Measurements from ENCODE around the gene MINDY3. TPM values are rescaled to one million over a fixed set of nuclear protein-coding genes. Genes with fewer than 3 reads are reported as not detected.

MINDY3 gene
- total RNA-seq, 1 donor from 2014 or later = 22.2 TPM

DNA sequence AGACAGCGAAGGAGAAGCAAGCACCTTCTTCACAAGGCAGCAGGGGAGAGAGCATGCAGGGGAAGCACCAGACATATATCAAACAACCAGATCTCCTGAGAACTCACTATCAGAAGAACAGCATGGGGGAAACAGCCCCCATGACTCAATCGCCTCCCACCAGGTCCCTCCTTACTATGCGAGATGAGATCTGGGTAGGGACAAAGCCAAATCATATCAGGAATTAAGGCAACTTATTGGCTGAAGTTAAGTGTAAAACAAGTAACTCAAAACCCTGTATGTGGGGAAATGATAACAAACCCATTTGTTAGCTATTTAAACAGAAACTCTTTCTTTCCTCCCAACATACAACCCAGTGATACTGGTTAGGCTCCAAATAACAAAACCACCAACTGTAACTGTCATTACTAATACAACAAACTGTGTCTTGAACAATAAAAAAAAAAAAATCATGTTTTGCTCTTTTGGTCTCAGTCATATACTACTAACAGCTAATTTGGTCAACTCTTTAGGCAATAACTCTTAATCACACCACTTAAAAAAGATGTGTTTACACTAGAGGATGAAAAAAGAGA, 57.8 kb downstream of the MINDY3 start:
- Histone ChIP-seq H3K36me3 (ENCODE audit: control insufficient read depth, insufficient read depth, low read length) (no peaks in the 10 kb centered on the region), H3K27me3 (ENCODE audit: control insufficient read depth, insufficient read depth, low read length) (no peaks in the 10 kb centered on the region), H3K4me3 (ENCODE audit: low read depth, low read length) (no peak overlapping the region)
- TF ChIP-seq, protein P1, sequence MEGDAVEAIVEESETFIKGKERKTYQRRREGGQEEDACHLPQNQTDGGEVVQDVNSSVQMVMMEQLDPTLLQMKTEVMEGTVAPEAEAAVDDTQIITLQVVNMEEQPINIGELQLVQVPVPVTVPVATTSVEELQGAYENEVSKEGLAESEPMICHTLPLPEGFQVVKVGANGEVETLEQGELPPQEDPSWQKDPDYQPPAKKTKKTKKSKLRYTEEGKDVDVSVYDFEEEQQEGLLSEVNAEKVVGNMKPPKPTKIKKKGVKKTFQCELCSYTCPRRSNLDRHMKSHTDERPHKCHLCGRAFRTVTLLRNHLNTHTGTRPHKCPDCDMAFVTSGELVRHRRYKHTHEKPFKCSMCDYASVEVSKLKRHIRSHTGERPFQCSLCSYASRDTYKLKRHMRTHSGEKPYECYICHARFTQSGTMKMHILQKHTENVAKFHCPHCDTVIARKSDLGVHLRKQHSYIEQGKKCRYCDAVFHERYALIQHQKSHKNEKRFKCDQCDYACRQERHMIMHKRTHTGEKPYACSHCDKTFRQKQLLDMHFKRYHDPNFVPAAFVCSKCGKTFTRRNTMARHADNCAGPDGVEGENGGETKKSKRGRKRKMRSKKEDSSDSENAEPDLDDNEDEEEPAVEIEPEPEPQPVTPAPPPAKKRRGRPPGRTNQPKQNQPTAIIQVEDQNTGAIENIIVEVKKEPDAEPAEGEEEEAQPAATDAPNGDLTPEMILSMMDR (IDR thresholded peaks at IDR 0.05; ENCODE audit: insufficient read depth, low read length, poor library complexity, severe bottlenecking) = no peak
- no peak for DNase-seq (ENCODE audit: low read depth)

DNA sequence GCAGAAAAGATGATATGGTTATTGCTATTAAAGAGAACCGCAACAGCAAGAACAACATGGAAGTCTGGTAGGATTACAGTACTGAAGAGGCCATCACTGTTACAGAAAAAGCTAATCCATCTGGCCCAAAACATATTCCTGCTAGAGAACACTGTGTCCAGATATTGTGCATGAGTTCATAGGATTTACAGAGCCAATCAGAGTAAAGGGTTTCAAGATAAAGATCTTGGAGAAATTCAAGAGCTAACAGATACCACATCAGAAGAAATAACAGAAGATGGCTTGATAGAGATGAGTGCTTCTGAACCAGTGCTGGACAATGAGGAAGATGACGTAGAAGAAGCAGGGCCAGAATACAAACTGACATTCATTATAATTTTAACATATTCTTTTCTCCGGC, 58.7 kb downstream of the MINDY3 start:
- TF ChIP-seq, protein P1 (IDR thresholded peaks at IDR 0.05; ENCODE audit: insufficient read depth, low read length, poor library complexity, severe bottlenecking) = no peak
- H3K36me3 ChIP-seq (ENCODE audit: control insufficient read depth, insufficient read depth, low read length) = no peaks in the 10 kb centered on the region
- H3K27me3 ChIP-seq (ENCODE audit: control insufficient read depth, insufficient read depth, low read length) = no peaks in the 10 kb centered on the region
- DNase-seq (ENCODE audit: low read depth) = no peak
- H3K4me3 ChIP-seq (ENCODE audit: low read depth, low read length) = no peak overlapping the region

DNA sequence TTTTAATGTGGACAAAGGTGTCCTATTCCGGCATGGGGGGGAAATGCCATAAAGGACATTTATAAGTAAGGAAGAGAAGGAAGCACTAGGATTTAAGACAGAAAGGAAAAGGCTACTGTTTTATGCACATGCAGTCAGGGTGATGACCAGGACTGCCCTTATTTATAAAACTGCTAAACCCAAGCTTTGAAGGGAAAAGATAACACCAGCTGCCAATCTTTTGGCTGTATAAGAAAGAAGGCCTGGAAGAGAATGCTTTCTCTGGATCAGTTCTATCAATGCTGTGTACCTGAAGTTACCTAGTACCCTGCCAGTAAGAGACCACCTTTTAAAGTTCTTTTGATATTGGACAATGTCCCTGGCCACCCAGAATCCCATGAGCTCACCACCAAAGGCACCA, 59.2 kb downstream of the MINDY3 start:
- DNase-seq (ENCODE audit: low read depth) = no peak
- no peak overlapping the region for H3K4me3 ChIP-seq (ENCODE audit: low read depth, low read length)
- no peaks in the 10 kb centered on the region for H3K36me3 ChIP-seq (ENCODE audit: control insufficient read depth, insufficient read depth, low read length)
- TF ChIP-seq, protein P1 (IDR thresholded peaks at IDR 0.05; ENCODE audit: insufficient read depth, low read length, poor library complexity, severe bottlenecking) = no peak
- H3K27me3 ChIP-seq (ENCODE audit: control insufficient read depth, insufficient read depth, low read length) = no peaks in the 10 kb centered on the region

DNA sequence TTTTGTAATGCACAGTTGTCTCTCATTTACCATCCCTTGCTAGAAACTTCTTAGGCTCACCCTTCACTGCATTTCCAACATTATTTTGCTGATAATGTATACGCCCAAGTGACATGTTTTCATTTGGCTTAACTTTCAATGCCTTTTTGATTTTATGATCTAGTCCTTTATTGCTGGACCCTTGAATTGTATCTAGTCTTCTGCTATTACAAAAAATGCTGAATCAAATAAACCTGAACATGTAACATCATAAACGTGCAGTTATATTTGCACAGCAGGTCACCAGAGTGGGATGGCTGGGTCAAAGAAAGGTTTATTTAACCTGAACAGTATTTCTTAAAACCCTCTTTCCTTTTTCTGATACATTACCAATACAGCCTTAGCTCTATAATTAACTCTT, 63.0 kb downstream of the MINDY3 start:
- H3K4me3 ChIP-seq (ENCODE audit: low read depth, low read length) = no peak overlapping the region
- no peaks in the 10 kb centered on the region for H3K27me3 ChIP-seq (ENCODE audit: control insufficient read depth, insufficient read depth, low read length)
- TF ChIP-seq, protein P1 (IDR thresholded peaks at IDR 0.05; ENCODE audit: insufficient read depth, low read length, poor library complexity, severe bottlenecking) = no peak
- H3K36me3 ChIP-seq (ENCODE audit: control insufficient read depth, insufficient read depth, low read length) = no peaks in the 10 kb centered on the region
- no peak for DNase-seq (ENCODE audit: low read depth)

DNA sequence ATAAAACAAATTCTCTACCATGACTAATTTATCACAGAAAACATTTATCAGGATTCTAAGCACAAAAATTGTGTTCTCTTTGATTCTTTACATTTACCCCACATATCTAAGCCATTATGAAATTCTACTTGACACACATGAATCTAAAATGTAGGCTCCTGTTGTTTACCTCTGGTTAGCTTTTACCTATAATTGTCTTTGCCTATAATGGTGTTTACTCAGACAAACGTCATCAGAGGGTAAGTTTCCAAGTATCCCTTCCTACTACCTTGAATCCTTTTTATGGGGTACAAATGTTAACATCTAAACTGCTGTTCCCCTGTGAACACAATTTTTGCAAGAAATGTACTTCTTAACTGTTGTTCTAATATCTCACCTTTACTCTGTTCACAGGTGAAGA, 63.5 kb downstream of the MINDY3 start:
- DNase-seq (ENCODE audit: low read depth) = no peak
- no peaks in the 10 kb centered on the region for H3K36me3 ChIP-seq (ENCODE audit: control insufficient read depth, insufficient read depth, low read length)
- H3K4me3 ChIP-seq (ENCODE audit: low read depth, low read length) = no peak overlapping the region
- no peaks in the 10 kb centered on the region for H3K27me3 ChIP-seq (ENCODE audit: control insufficient read depth, insufficient read depth, low read length)
- TF ChIP-seq, protein P1 (IDR thresholded peaks at IDR 0.05; ENCODE audit: insufficient read depth, low read length, poor library complexity, severe bottlenecking) = no peak

DNA sequence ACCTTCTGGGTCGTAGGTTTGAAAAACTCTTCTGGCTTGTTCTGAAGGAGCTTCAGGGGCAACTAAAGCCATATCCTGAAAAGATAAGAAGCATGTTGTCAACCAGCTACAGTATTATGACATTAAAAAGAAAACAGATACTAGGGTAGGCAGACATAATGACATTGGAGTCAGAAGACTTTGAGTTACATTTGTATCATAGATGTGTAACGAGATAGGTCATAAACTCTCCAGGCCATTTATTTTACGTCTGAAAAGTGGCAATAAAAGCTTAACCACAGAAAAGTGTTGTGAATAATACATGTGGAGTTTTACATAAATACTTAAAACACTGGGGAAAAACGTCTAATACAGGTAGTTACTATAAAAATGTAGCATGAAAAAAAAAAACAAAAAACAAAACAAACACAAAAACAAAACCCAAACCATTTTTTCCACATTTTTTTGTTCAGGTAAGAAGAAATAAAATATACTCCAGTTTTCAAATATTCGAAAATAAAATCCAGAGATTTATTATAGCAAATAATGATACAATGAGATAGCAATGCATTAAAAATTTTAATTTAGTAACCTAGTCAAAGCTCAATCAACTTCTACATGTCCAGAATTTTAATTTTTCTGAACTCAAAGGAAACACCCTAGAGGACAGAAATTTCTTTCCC, 64.1 kb downstream of the MINDY3 start:
- no peak overlapping the region for H3K4me3 ChIP-seq (ENCODE audit: low read depth, low read length)
- no peaks in the 10 kb centered on the region for H3K36me3 ChIP-seq (ENCODE audit: control insufficient read depth, insufficient read depth, low read length)
- TF ChIP-seq, protein P1 (IDR thresholded peaks at IDR 0.05; ENCODE audit: insufficient read depth, low read length, poor library complexity, severe bottlenecking) = no peak
- no peak for DNase-seq (ENCODE audit: low read depth)
- H3K27me3 ChIP-seq (ENCODE audit: control insufficient read depth, insufficient read depth, low read length) = no peaks in the 10 kb centered on the region
